Natural killer cell treated with Interleukin-12 subunit alpha and Interleukin-12 subunit beta and Interleukin-15 and Interleukin-18, amount 100 ng/mL, for 72 hours (primary cell): ENCODE measurements around the gene PAEP. TPM values are rescaled to one million over a fixed set of nuclear protein-coding genes. Genes with fewer than 3 reads are reported as not detected.
A peak's percentile ranks its signal among the peaks of the same experiment; 100 is the strongest.

Experiments
- ATAC-seq, 2 donors: fragments of 150-1000 bp; cut with Tn5 transposase in 1 of 2; sonication (Bioruptor Pico), chemical (Tn5 transposase) in 1 of 2; 2 replicates each; pipeline ENCODE4 v1.10.0; 2021
- DNase-seq: peaks from one replicate; pipeline ENCODE4 v3.0.0; 2022; ENCODE audit warnings: low spot score
- H3K27ac Mint-ChIP-seq, 2 donors: 1 replicate in 1 of 2; 2 replicates in 1 of 2; pipeline ENCODE4 v1.8.0; 2022; ENCODE audit warnings: mixed read lengths in 2 of 2, mild to moderate bottlenecking in 1 of 2, moderate library complexity in 1 of 2
- H3K27me3 Mint-ChIP-seq, 2 donors: 1 replicate in 1 of 2; 2 replicates in 1 of 2; pipeline ENCODE4 v1.8.0; 2022; ENCODE audit warnings: mixed read lengths in 2 of 2
- H3K36me3 Mint-ChIP-seq: one replicate; pipeline ENCODE4 v1.8.0; 2022; ENCODE audit warnings: mixed read lengths
- H3K4me1 Mint-ChIP-seq, 2 donors: 1 replicate in 1 of 2; 2 replicates in 1 of 2; pipeline ENCODE4 v1.8.0; 2022; ENCODE audit warnings: low read depth in 2 of 2, mixed read lengths in 2 of 2, mild to moderate bottlenecking in 1 of 2
- H3K4me3 Mint-ChIP-seq: one replicate; pipeline ENCODE4 v1.8.0; 2022; ENCODE audit warnings: mixed read lengths
- H3K9me3 Mint-ChIP-seq: 2 replicates; pipeline ENCODE4 v1.8.0; 2022; ENCODE audit warnings: mixed read lengths
- total RNA-seq, 2 donors: library from RNA; stranded (reverse); gene quantifications; one replicate each; pipeline ENCODE4 v1.2.3, GENCODE V29; 2022

PAEP gene
- total RNA-seq, 2 donors from 2014 or later, result not detected

- Mint-ChIP-seq H3K36me3 (no peaks in the 10 kb centered on the region), H3K4me3 (no peak overlapping the region), H3K4me1 (no peaks in the 10 kb centered on the region), H3K9me3 (no peaks in the 10 kb centered on the region), H3K27ac (no peak overlapping the region), H3K27me3 (peaks cover 13 to 27% of the 10 kb centered on the region in 2 donors)
- ATAC-seq (no peak), DNase-seq (no peak)
Measured at GRCh38 chr9:135566552-135566951, 5.0 kb downstream of the PAEP start.

DNA sequence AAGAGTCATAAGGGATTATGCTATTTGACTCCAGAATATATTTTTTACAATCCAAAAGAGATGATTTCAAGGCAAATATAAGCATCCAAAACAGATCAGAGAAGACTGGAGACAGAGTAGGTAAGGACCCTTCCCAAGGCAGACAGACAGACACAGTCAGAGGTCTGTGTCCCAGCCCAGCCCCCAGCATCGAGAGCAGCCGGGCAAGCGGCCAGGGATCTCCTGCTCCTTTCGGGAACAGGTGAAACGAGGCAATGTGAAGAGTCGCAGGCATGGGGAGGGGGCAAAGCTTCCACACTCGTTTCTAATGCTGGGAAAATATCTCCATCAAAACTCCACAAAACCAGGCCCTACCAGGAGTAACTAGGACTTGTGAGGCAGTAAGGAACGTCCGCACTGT lies 5.8 kb downstream of the PAEP start:
- Mint-ChIP-seq H3K9me3 (no peaks in the 10 kb centered on the region), H3K27me3 (peaks cover 13 to 27% of the 10 kb centered on the region in 2 donors), H3K27ac (no peak overlapping the region), H3K4me1 (no peaks in the 10 kb centered on the region), H3K4me3 (no peak overlapping the region), H3K36me3 (no peaks in the 10 kb centered on the region)
- DNase-seq (no peak), ATAC-seq (no peak)

DNA sequence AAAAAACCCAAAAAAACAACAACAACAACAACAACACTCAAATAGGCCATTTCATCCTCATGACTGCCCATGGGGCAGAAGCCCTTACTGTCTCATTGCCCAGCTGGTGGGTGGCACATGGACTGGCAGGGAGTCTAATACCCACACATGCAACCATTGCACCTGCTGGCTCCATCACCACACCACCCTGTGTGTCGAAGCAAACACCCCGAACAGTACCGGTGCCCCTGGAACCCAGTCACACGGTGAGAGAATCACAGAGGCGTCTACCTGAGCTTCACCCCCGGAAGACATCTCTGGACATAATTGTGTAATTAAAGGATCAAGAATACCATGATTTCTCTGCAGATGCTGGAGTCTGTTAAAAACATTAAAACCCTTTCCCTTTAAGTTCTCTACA lies 6.5 kb downstream of the PAEP start:
- H3K27me3 Mint-ChIP-seq, result peaks cover 13 to 27% of the 10 kb centered on the region in 2 donors
- no peak for DNase-seq
- H3K27ac Mint-ChIP-seq, result no peak overlapping the region
- ATAC-seq, result no peak
- H3K4me1 Mint-ChIP-seq, result no peaks in the 10 kb centered on the region
- H3K4me3 Mint-ChIP-seq, result no peak overlapping the region
- H3K36me3 Mint-ChIP-seq, result no peaks in the 10 kb centered on the region
- H3K9me3 Mint-ChIP-seq, result no peaks in the 10 kb centered on the region

DNA sequence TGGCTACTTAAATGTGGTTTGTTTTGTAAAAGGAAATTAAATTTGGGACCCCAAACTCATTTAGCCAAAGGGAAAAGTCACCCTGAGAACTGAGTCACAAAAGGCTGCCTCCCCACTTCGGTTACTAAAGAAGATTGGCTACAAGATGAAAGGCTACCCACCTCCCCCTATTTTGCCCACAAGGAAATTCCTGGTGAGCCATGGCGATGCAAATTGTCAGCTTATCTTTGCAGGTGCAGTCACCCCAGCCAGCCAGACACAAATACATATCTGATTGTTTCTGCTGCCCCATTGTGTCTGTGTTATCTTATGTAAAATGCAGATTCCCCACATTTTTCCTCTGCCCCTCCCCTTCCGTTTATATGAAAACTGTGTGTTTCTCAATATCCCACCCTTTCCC lies 8.9 kb downstream of the PAEP start:
- Mint-ChIP-seq H3K4me1 (no peaks in the 10 kb centered on the region), H3K36me3 (no peaks in the 10 kb centered on the region), H3K27me3 (peaks cover 8 to 21% of the 10 kb centered on the region in 2 donors), H3K27ac (no peak overlapping the region), H3K9me3 (no peaks in the 10 kb centered on the region), H3K4me3 (no peak overlapping the region)
- DNase-seq (no peak), ATAC-seq (no peak)

DNA sequence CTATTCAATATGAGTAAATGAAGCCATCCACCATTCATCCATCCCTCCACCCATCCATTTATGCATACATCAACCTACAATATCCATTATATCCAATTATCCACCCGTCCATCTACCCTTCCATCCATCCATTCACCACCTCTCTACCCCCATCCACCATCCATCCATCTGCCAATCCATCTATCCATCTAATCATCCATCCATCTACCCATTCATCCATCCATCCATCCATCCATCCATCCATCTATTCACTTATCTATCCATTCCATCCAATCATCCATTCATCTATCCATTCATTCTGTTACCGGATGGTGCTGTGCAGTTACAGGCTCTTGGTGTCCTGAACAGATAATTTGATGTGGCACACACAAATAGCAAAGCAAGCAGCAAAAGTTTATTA lies 10.7 kb downstream of the PAEP start:
- Mint-ChIP-seq H3K27me3 (peaks cover 8 to 12% of the 10 kb centered on the region in 2 donors), H3K4me3 (no peak overlapping the region), H3K27ac (no peak overlapping the region), H3K36me3 (no peaks in the 10 kb centered on the region), H3K9me3 (no peaks in the 10 kb centered on the region), H3K4me1 (no peaks in the 10 kb centered on the region)
- DNase-seq, result no peak
- no peak for ATAC-seq

DNA sequence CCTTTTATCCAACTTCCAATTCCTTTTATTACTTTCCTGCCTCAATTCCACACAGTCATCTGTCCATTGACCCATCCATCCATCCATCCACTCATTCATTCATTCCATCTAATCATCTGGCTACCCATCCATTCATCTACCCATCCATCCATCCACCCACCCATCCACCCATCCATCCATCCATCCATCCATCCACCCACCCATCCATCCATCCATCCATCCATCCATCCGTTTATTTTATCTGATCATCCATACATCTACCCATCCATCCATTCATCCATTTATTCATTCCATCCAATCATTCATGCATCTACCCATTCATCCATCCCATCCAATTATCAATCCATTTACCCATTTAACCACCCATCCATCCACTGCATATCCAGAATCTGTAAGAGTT lies 11.6 kb downstream of the PAEP start:
- Mint-ChIP-seq H3K27ac (no peak overlapping the region), H3K9me3 (no peaks in the 10 kb centered on the region), H3K36me3 (no peaks in the 10 kb centered on the region), H3K4me1 (no peaks in the 10 kb centered on the region), H3K27me3 (peaks cover 8 to 12% of the 10 kb centered on the region in 2 donors), H3K4me3 (no peak overlapping the region)
- DNase-seq, result no peak
- no peak for ATAC-seq

DNA sequence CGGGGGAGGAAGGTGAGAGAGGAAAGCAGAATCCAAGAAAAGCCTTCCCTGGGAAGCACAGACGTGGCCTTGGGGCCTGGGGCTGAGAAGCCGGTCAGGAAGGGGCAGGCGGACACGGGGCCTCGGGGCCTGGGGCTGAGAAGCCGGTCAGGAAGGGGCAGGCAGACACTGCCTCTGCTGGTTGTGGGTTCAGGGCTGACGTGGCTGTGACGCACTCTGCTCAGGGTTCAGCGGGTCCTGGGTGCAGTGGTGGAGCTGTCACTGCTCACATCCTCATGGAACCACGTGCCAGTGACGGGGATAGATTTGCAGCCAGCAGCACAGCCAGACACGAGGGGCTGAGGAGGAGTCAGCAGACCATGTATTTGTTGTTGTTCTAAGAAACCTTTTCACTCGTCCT lies 12.8 kb downstream of the PAEP start:
- Mint-ChIP-seq H3K4me3 (no peak overlapping the region), H3K27ac (no peak overlapping the region)
- no peak for DNase-seq

DNA sequence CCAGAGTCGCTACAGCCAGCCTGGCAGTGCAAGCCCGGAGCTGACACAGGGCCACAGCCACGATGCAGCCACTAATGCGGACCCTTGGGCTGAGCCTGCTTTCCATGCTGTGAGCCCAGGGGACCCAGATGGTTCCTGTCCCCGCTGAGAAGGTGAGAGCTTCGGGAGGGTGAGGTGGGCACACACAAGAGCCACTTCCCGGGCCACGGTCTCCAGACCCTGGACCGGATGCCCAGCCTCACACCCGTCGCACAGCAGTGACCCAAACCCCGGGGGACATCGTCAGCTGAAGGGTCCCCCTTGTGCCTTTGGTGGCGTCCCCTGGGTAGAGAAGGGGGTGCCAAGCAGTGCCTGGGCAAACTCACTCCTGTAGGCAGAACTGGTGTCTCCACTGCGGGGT lies 13.4 kb downstream of the PAEP start:
- Mint-ChIP-seq H3K27ac (no peak overlapping the region), H3K9me3 (no peaks in the 10 kb centered on the region), H3K4me3 (no peak overlapping the region), H3K4me1 (no peaks in the 10 kb centered on the region), H3K36me3 (no peaks in the 10 kb centered on the region), H3K27me3 (peaks cover 0 to 3% of the 10 kb centered on the region in 2 donors)
- DNase-seq (no peak), ATAC-seq (peak; percentile 20 to 31)

More for the DNA sequence above, 12.8 kb downstream of the PAEP start:
- peaks cover 3 to 6% of the 10 kb centered on the region in 2 donors for H3K27me3 Mint-ChIP-seq
- H3K36me3 Mint-ChIP-seq, result no peaks in the 10 kb centered on the region
- ATAC-seq, result peak in 1 of 2 donors; percentile 41
- no peaks in the 10 kb centered on the region for H3K4me1 Mint-ChIP-seq
- H3K9me3 Mint-ChIP-seq, result no peaks in the 10 kb centered on the region

DNA sequence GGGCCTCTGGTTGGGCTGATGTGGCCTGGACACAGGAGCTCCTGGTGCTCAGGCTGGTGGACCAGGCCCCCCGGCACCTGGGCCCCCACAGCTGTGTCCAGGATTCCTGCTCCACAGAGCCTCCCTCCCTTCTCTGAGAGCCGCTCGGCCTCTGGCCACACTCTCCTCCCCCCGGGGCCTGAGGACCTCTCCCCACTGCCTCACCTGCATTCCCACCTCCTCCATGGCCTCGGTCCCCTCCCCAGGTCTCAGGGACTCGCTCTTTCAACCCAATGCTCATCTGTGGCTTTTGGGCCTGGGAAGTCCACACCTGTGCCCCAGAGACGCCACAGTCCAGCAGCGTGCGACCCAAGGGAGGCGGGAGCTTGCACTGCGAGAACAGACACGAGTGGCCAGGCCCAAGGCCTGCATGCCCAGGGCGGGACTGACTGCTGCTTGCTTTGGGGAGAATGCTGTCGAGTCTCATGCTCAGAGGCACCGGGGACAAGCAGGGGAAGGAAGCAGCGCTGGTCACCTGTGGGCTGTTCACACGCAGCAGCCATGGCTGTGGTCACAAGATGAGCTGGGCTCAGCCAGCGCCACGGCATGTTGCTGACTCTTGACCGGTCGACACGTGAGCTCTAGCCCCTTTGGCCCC lies 14.6 kb downstream of the PAEP start:
- ATAC-seq (peak; percentile 29 to 50), DNase-seq (no peak)
- H3K9me3 Mint-ChIP-seq, result no peaks in the 10 kb centered on the region
- no peak overlapping the region for H3K4me3 Mint-ChIP-seq
- no peaks in the 10 kb centered on the region for H3K4me1 Mint-ChIP-seq
- no peaks in the 10 kb centered on the region for H3K36me3 Mint-ChIP-seq
- H3K27ac Mint-ChIP-seq, result no peak overlapping the region
- H3K27me3 Mint-ChIP-seq, result peaks cover 0 to 2% of the 10 kb centered on the region in 2 donors

- Mint-ChIP-seq H3K9me3 (no peaks in the 10 kb centered on the region), H3K4me1 (no peaks in the 10 kb centered on the region), H3K36me3 (no peaks in the 10 kb centered on the region), H3K4me3 (no peak overlapping the region), H3K27ac (no peak overlapping the region), H3K27me3 (peaks cover 0 to 3% of the 10 kb centered on the region in 2 donors)
- ATAC-seq (no peak), DNase-seq (no peak)
Measured at GRCh38 chr9:135577256-135577655, 15.7 kb downstream of the PAEP start.

GRCh38 chr9:135579356-135579755 lies 17.8 kb downstream of the PAEP start:
- Mint-ChIP-seq H3K27ac (no peak overlapping the region), H3K4me3 (no peak overlapping the region), H3K4me1 (no peaks in the 10 kb centered on the region), H3K9me3 (no peaks in the 10 kb centered on the region), H3K36me3 (no peaks in the 10 kb centered on the region), H3K27me3 (peaks cover 0 to 3% of the 10 kb centered on the region in 2 donors)
- ATAC-seq (no peak), DNase-seq (no peak)

- Mint-ChIP-seq H3K36me3 (no peaks in the 10 kb centered on the region), H3K27ac (no peak overlapping the region), H3K27me3 (peaks cover 0 to 3% of the 10 kb centered on the region in 2 donors), H3K4me3 (no peak overlapping the region), H3K9me3 (no peaks in the 10 kb centered on the region), H3K4me1 (no peaks in the 10 kb centered on the region)
- DNase-seq (no peak), ATAC-seq (no peak)
Measured at GRCh38 chr9:135579889-135580660, 18.5 kb downstream of the PAEP start.

GRCh38 chr9:135580664-135581380 lies 19.3 kb downstream of the PAEP start:
- Mint-ChIP-seq H3K4me1 (no peaks in the 10 kb centered on the region), H3K27me3 (peaks cover 0 to 3% of the 10 kb centered on the region in 2 donors), H3K9me3 (no peaks in the 10 kb centered on the region), H3K27ac (no peak overlapping the region), H3K4me3 (no peak overlapping the region), H3K36me3 (no peaks in the 10 kb centered on the region)
- no peak for ATAC-seq
- peak; percentile 58 for DNase-seq
